ENCODE results near the gene PRKCQ.
A peak's percentile ranks its signal among the peaks of the same experiment; 100 is the strongest.

PRKCQ gene

GRCh38 chr10:6580279-6581029 is 378 bp upstream of the PRKCQ start:
- H3K27ac ChIP-seq, result peak overlapping the region; percentile 85
- H3K4me2 ChIP-seq, result peak overlapping the region; percentile 67
- H3K4me1 ChIP-seq (ENCODE audit: low read depth, poor library complexity, severe bottlenecking), result peaks cover 5% of the 10 kb centered on the region
- peak overlapping the region; percentile 95 for H3K9ac ChIP-seq
- H2AFZ ChIP-seq (ENCODE audit: low read depth), result peak overlapping the region; percentile 97
- no peaks in the 10 kb centered on the region for H3K27me3 ChIP-seq (ENCODE audit: insufficient read depth, low read depth)
- no peak overlapping the region for H3K4me3 ChIP-seq (IDR thresholded peaks at IDR 0.05; ENCODE audit: insufficient read depth, low read depth, low read length)
- TF ChIP-seq CTCF (conservative IDR thresholded peaks at IDR 0.05; ENCODE audit: low read depth, low read length), result 0 out of 2 replicates have a peak, but pooled peaks have one; percentile 28
- no peaks in the 10 kb centered on the region for H4K20me1 ChIP-seq (ENCODE audit: insufficient read depth)
- no peaks in the 10 kb centered on the region for H3K36me3 ChIP-seq (ENCODE audit: insufficient read depth)
- H3K79me2 ChIP-seq (ENCODE audit: insufficient read depth, low read depth), result no peaks in the 10 kb centered on the region

- H3K79me2 ChIP-seq (ENCODE audit: insufficient read depth, low read depth), result no peaks in the 10 kb centered on the region
- H3K36me3 ChIP-seq (ENCODE audit: insufficient read depth), result no peaks in the 10 kb centered on the region
- no peaks in the 10 kb centered on the region for H4K20me1 ChIP-seq (ENCODE audit: insufficient read depth)
- no peak for TF ChIP-seq CTCF (conservative IDR thresholded peaks at IDR 0.05; ENCODE audit: low read depth, low read length)
- peaks cover 5% of the 10 kb centered on the region for H3K4me1 ChIP-seq (ENCODE audit: low read depth, poor library complexity, severe bottlenecking)
- H3K4me2 ChIP-seq, result peak overlapping the region; percentile 46
- H2AFZ ChIP-seq (ENCODE audit: low read depth), result peak overlapping the region; percentile 93
- H3K4me3 ChIP-seq (IDR thresholded peaks at IDR 0.05; ENCODE audit: insufficient read depth, low read depth, low read length), result no peak overlapping the region
- H3K27ac ChIP-seq, result no peak overlapping the region
- no peaks in the 10 kb centered on the region for H3K27me3 ChIP-seq (ENCODE audit: insufficient read depth, low read depth)
- peak overlapping the region; percentile 95 for H3K9ac ChIP-seq
Measured at GRCh38 chr10:6579183-6579903, 733 bp downstream of the PRKCQ start.

GRCh38 chr10:6578795-6579182 is 1.3 kb downstream of the PRKCQ start:
- Histone ChIP-seq H3K4me1 (ENCODE audit: low read depth, poor library complexity, severe bottlenecking) (peaks cover 5% of the 10 kb centered on the region), H3K4me2 (no peak overlapping the region), H3K27me3 (ENCODE audit: insufficient read depth, low read depth) (no peaks in the 10 kb centered on the region), H3K79me2 (ENCODE audit: insufficient read depth, low read depth) (no peaks in the 10 kb centered on the region), H3K27ac (no peak overlapping the region), H3K4me3 (IDR thresholded peaks at IDR 0.05; ENCODE audit: insufficient read depth, low read depth, low read length) (no peak overlapping the region), H3K9ac (no peak overlapping the region), H2AFZ (ENCODE audit: low read depth) (no peak overlapping the region), H3K36me3 (ENCODE audit: insufficient read depth) (no peaks in the 10 kb centered on the region), H4K20me1 (ENCODE audit: insufficient read depth) (no peaks in the 10 kb centered on the region)
- no peak for TF ChIP-seq CTCF (conservative IDR thresholded peaks at IDR 0.05; ENCODE audit: low read depth, low read length)

- Histone ChIP-seq H3K4me3 (IDR thresholded peaks at IDR 0.05; ENCODE audit: insufficient read depth, low read depth, low read length) (no peak overlapping the region), H3K79me2 (ENCODE audit: insufficient read depth, low read depth) (no peaks in the 10 kb centered on the region), H3K36me3 (ENCODE audit: insufficient read depth) (no peaks in the 10 kb centered on the region), H3K27ac (no peak overlapping the region), H3K4me2 (no peak overlapping the region), H2AFZ (ENCODE audit: low read depth) (no peak overlapping the region), H4K20me1 (ENCODE audit: insufficient read depth) (no peaks in the 10 kb centered on the region), H3K27me3 (ENCODE audit: insufficient read depth, low read depth) (no peaks in the 10 kb centered on the region), H3K4me1 (ENCODE audit: low read depth, poor library complexity, severe bottlenecking) (peaks cover 5% of the 10 kb centered on the region), H3K9ac (no peak overlapping the region)
- no peak for TF ChIP-seq CTCF (conservative IDR thresholded peaks at IDR 0.05; ENCODE audit: low read depth, low read length)
Measured at GRCh38 chr10:6578251-6578771, 1.8 kb downstream of the PRKCQ start.
